WTC11 (cell line): ENCODE measurements around the gene MSLN. TPM values are rescaled to one million over a fixed set of nuclear protein-coding genes. Genes with fewer than 3 reads are reported as not detected.

Experiments
- ATAC-seq: fragments of 200-7000 bp; cut with Tn5 transposase; 2 replicates; pipeline ENCODE4 v1.10.0; 2021; ENCODE audit warnings: mild to moderate bottlenecking, moderate library complexity
- CTCF ChIA-PET: fragments of 300-600 bp; sonication (Branson Sonifier 250); formaldehyde crosslinking; loops from one replicate; lab custom pipeline; 2021; ENCODE audit warnings: antibody characterized with exemption; lab: Charles Lee
- POLR2A ChIA-PET: fragments of 350-600 bp; sonication (Branson Sonifier 250); formaldehyde crosslinking; loops from one replicate; lab custom pipeline; 2021; ENCODE audit warnings: antibody characterized with exemption; lab: Charles Lee
- DNase-seq: peaks from one replicate; pipeline ENCODE4 v3.0.0; 2021; ENCODE audit warnings: low spot score
- H3K27ac Mint-ChIP-seq: 2 replicates; pipeline ENCODE4 v1.8.0; 2021; ENCODE audit warnings: mixed read lengths
- H3K27me3 Mint-ChIP-seq: 2 replicates; pipeline ENCODE4 v1.8.0; 2021; ENCODE audit warnings: low read depth, mild to moderate bottlenecking, moderate library complexity, mixed read lengths
- H3K36me3 Mint-ChIP-seq: 2 replicates; pipeline ENCODE4 v1.8.0; 2021; ENCODE audit warnings: mixed read lengths
- H3K4me1 Mint-ChIP-seq: 2 replicates; pipeline ENCODE4 v1.8.0; 2022; ENCODE audit warnings: mixed read lengths
- H3K4me3 Mint-ChIP-seq: 2 replicates; pipeline ENCODE4 v1.8.0; 2021; ENCODE audit warnings: mild to moderate bottlenecking, moderate library complexity, mixed read lengths
- H3K9me3 Mint-ChIP-seq: 2 replicates; pipeline ENCODE4 v1.8.0; 2021; ENCODE audit warnings: mixed read lengths
- ATF2 ChIP-seq: sonication (generic); formaldehyde crosslinking; IDR thresholded peaks from 2 replicates; pipeline ENCODE4 v1.8.1; 2022; ENCODE audit warnings: low read depth, missing genetic modification reagents, borderline replicate concordance
- E2F1 ChIP-seq: sonication (generic); formaldehyde crosslinking; IDR thresholded peaks from 2 replicates; pipeline ENCODE4 v1.8.0; 2022; ENCODE audit warnings: mild to moderate bottlenecking, missing genetic modification reagents
- E2F4 ChIP-seq: sonication (generic); formaldehyde crosslinking; IDR thresholded peaks from 2 replicates; pipeline ENCODE4 v1.8.1; 2022; ENCODE audit warnings: low read depth, mild to moderate bottlenecking, moderate library complexity, missing genetic modification reagents, borderline replicate concordance
- E2F5 ChIP-seq: sonication (generic); formaldehyde crosslinking; IDR thresholded peaks from 2 replicates; pipeline ENCODE4 v1.8.1; 2022; ENCODE audit warnings: mild to moderate bottlenecking, moderate library complexity, missing genetic modification reagents
- EMX1 ChIP-seq: fragments of 250-450 bp; sonication (Bioruptor Pico); IDR thresholded peaks from 2 replicates; pipeline ENCODE4 v1.8.0; 2021; ENCODE audit warnings: mild to moderate bottlenecking
- ERG ChIP-seq: fragments of 250-450 bp; sonication (Bioruptor Pico); IDR thresholded peaks from 2 replicates; pipeline ENCODE4 v1.8.0; 2021; ENCODE audit warnings: mild to moderate bottlenecking
- FOXK1 ChIP-seq: sonication (generic); formaldehyde crosslinking; IDR thresholded peaks from 2 replicates; pipeline ENCODE4 v1.8.0; 2022; ENCODE audit warnings: mild to moderate bottlenecking, moderate library complexity, missing genetic modification reagents
- FOXP4 ChIP-seq: sonication (generic); formaldehyde crosslinking; IDR thresholded peaks from 2 replicates; pipeline ENCODE4 v1.8.0; 2022; ENCODE audit warnings: mild to moderate bottlenecking, missing genetic modification reagents
- IRF1 ChIP-seq: sonication (generic); formaldehyde crosslinking; IDR thresholded peaks from 2 replicates; pipeline ENCODE4 v1.8.0; 2023; ENCODE audit warnings: missing genetic modification reagents
- KAT7 ChIP-seq: sonication (generic); formaldehyde crosslinking; IDR thresholded peaks from 2 replicates; pipeline ENCODE4 v1.8.1; 2023; ENCODE audit warnings: missing genetic modification reagents, mild to moderate bottlenecking, borderline replicate concordance
- MAX ChIP-seq: sonication (generic); formaldehyde crosslinking; IDR thresholded peaks from 2 replicates; pipeline ENCODE4 v1.8.0; 2022; ENCODE audit warnings: mild to moderate bottlenecking, missing genetic modification reagents
- NFE2L1 ChIP-seq: sonication (generic); formaldehyde crosslinking; IDR thresholded peaks from 2 replicates; pipeline ENCODE4 v1.8.1; 2023; ENCODE audit warnings: missing genetic modification reagents
- OVOL2 ChIP-seq: fragments of 250-450 bp; sonication (Bioruptor Pico); IDR thresholded peaks from 2 replicates; pipeline ENCODE4 v1.9.0; 2021; ENCODE audit warnings: mild to moderate bottlenecking, borderline replicate concordance
- PRRX2 ChIP-seq: fragments of 250-450 bp; sonication (Bioruptor Pico); IDR thresholded peaks from 2 replicates; pipeline ENCODE4 v1.8.0; 2021; ENCODE audit warnings: mild to moderate bottlenecking
- RELA ChIP-seq: sonication (generic); formaldehyde crosslinking; IDR thresholded peaks from 2 replicates; pipeline ENCODE4 v1.8.1; 2022; ENCODE audit warnings: missing genetic modification reagents, mild to moderate bottlenecking, borderline replicate concordance
- SOX15 ChIP-seq: fragments of 250-450 bp; sonication (Bioruptor Pico); IDR thresholded peaks from 2 replicates; pipeline ENCODE4 v1.9.0; 2021; ENCODE audit warnings: mild to moderate bottlenecking
- TEAD4 ChIP-seq: sonication (generic); formaldehyde crosslinking; IDR thresholded peaks from 2 replicates; pipeline ENCODE4 v1.8.0; 2022; ENCODE audit warnings: mild to moderate bottlenecking, missing genetic modification reagents
- TP53 ChIP-seq: sonication (generic); formaldehyde crosslinking; IDR thresholded peaks from 2 replicates; pipeline ENCODE4 v1.8.1; 2023; ENCODE audit warnings: mild to moderate bottlenecking, missing genetic modification reagents
- ZNF396 ChIP-seq: fragments of 250-450 bp; sonication (Bioruptor Pico); IDR thresholded peaks from 2 replicates; pipeline ENCODE4 v1.8.0; 2021; ENCODE audit warnings: mild to moderate bottlenecking, moderate library complexity, borderline replicate concordance
- ZNF416 ChIP-seq: fragments of 250-450 bp; sonication (Bioruptor Pico); IDR thresholded peaks from 2 replicates; pipeline ENCODE4 v1.9.0; 2021; ENCODE audit warnings: mild to moderate bottlenecking, inconsistent platforms
- ZNF423 ChIP-seq: fragments of 250-450 bp; sonication (Bioruptor Pico); IDR thresholded peaks from 2 replicates; pipeline ENCODE4 v2.1.2; 2022; ENCODE audit warnings: mild to moderate bottlenecking, moderate library complexity
- total RNA-seq: library from RNA; stranded (reverse); gene quantifications from 3 replicates; pipeline ENCODE4 v1.2.3, GENCODE V29; 2021

The MSLN gene
- total RNA-seq, 1 experiment from 2014 or later = 0.20 TPM

- H3K9me3 Mint-ChIP-seq = no peaks in the 10 kb centered on the region
- no peak overlapping the region for H3K27ac Mint-ChIP-seq
- no peak for TF ChIP-seq FOXP4 (CRISPR knock-in tag)
- TF ChIP-seq ERG = no peak
- TF ChIP-seq ATF2 (CRISPR knock-in tag) = no peak
- TF ChIP-seq E2F1 = no peak
- no peak for TF ChIP-seq IRF1 (CRISPR knock-in tag)
- no peak for TF ChIP-seq MAX (CRISPR knock-in tag)
- no peak for TF ChIP-seq E2F4 (CRISPR knock-in tag)
- no peak for TF ChIP-seq RELA (CRISPR knock-in tag)
- TF ChIP-seq FOXK1 (CRISPR knock-in tag) = no peak
- no peak for TF ChIP-seq TEAD4 (CRISPR knock-in tag)
- no peak for TF ChIP-seq EMX1 (CRISPR knock-in tag)
- no peak for TF ChIP-seq SOX15 (CRISPR knock-in tag)
- H3K4me1 Mint-ChIP-seq = peaks cover 14% of the 10 kb centered on the region
- H3K4me3 Mint-ChIP-seq = no peak overlapping the region
- ChIA-PET POLR2A (no interaction called here), CTCF (interaction anchor here (0.8 to 1.7 kb wide), 7 partner anchors 9 to 89 kb away, joined by 3 to 5 read pairs (median 3); partner anchors contain the start of gene CCDC78)
- peaks cover 9% of the 10 kb centered on the region; the same call in 1 of the 2 replicates for H3K36me3 Mint-ChIP-seq
- DNase-seq (no peak), ATAC-seq (no peak)
- no peaks in the 10 kb centered on the region for H3K27me3 Mint-ChIP-seq
These were observed 23.5 kb upstream of the MSLN start for GRCh38 chr16:736936-737481.

GRCh38 chr16:739560-740458 is 20.7 kb upstream of the MSLN start:
- peak overlapping the region; percentile 74 for H3K4me3 Mint-ChIP-seq
- CTCF ChIA-PET = interaction anchor here (0.5 to 3.2 kb wide), 21 partner anchors 11 to 1043 kb away, joined by 3 to 28 read pairs (median 5); partner anchors contain the start of genes ANTKMT, CCDC78, CHTF18 and HAGHL
- H3K27me3 Mint-ChIP-seq = no peaks in the 10 kb centered on the region
- H3K9me3 Mint-ChIP-seq = no peaks in the 10 kb centered on the region
- peak overlapping the region; percentile 7; the same call in 1 of the 2 replicates for H3K27ac Mint-ChIP-seq
- DNase-seq (no peak), ATAC-seq (no peak)
- POLR2A ChIA-PET = interaction anchor here (0.9 to 1.8 kb wide), 3 partner anchors 19 to 45 kb away, joined by 3 to 10 read pairs (median 4); partner anchors contain the start of genes ANTKMT and MSLN
- H3K36me3 Mint-ChIP-seq = peaks cover 9% of the 10 kb centered on the region; the same call in 1 of the 2 replicates
- H3K4me1 Mint-ChIP-seq = peaks cover 14% of the 10 kb centered on the region
- TF ChIP-seq ZNF416 (CRISPR knock-in tag) = no peak
- no peak for TF ChIP-seq PRRX2
- TF ChIP-seq EMX1 (CRISPR knock-in tag) = no peak
- no peak for TF ChIP-seq ZNF396 (CRISPR knock-in tag)
- TF ChIP-seq TP53 (CRISPR knock-in tag) = no peak
- TF ChIP-seq OVOL2 (CRISPR knock-in tag) = no peak
- TF ChIP-seq ZNF423 (CRISPR knock-in tag) = no peak
- TF ChIP-seq NFE2L1 (CRISPR knock-in tag) = no peak
- no peak for TF ChIP-seq E2F5 (CRISPR knock-in tag)
- TF ChIP-seq KAT7 (CRISPR knock-in tag) = no peak
- no peak for TF ChIP-seq E2F1
- TF ChIP-seq E2F4 (CRISPR knock-in tag) = no peak
